PC-3 (cell line): ENCODE measurements around the gene PANK1. TPM values are rescaled to one million over a fixed set of nuclear protein-coding genes. Genes with fewer than 3 reads are reported as not detected.

Experiments used
- microRNA-seq: library from miRNA; unstranded; fragments of <30 nt; microRNA quantifications from one replicate; pipeline ENCODE4 v1.1.0, GENCODE V29; 2020; ENCODE audit not compliant: unreplicated experiment
- total RNA-seq: library from RNA; depleted of rRNA; stranded (reverse); fragments of >200 nt; gene quantifications from 2 replicates; pipeline ENCODE4 v1.2.3, GENCODE V29; 2014; rRNA removed

PANK1 gene
- total RNA-seq, 1 experiment from 2014 or later = 3.9 TPM

Small RNAs within 50 kb of the gene (microRNA-seq; reads per million reads assigned to microRNA genes)
- gene MIR107 = 304 reads per million, percentile 75 among the genes with 10 or more reads in this experiment

Other genes with a start within 250 kb of the PANK1 start
- gene IFIT5, start 230.7 kb downstream of the PANK1 start, total RNA-seq = 8.9 and 10.7 TPM in 2 replicates
- gene SLC16A12, start 109.6 kb downstream of the PANK1 start, total RNA-seq = not detected in 2 replicates
- gene KIF20B, start 56.3 kb upstream of the PANK1 start, total RNA-seq = 10.8 and 12.6 TPM in 2 replicates